22Rv1 (cell line): ENCODE data around the gene BHLHE23.

Experiments used
- ZFX ChIP-seq: fragments of 450-650 bp; IDR thresholded peaks from 2 replicates; pipeline ENCODE4 v1.6.1; 2017; ENCODE audit warnings: antibody characterized with exemption, borderline replicate concordance
- TF ChIP-seq, protein P1 (sequence below): fragments of 450-650 bp; IDR thresholded peaks from 2 replicates; pipeline ENCODE4 v1.5.1; 2017; ENCODE audit warnings: mild to moderate bottlenecking

DNA sequence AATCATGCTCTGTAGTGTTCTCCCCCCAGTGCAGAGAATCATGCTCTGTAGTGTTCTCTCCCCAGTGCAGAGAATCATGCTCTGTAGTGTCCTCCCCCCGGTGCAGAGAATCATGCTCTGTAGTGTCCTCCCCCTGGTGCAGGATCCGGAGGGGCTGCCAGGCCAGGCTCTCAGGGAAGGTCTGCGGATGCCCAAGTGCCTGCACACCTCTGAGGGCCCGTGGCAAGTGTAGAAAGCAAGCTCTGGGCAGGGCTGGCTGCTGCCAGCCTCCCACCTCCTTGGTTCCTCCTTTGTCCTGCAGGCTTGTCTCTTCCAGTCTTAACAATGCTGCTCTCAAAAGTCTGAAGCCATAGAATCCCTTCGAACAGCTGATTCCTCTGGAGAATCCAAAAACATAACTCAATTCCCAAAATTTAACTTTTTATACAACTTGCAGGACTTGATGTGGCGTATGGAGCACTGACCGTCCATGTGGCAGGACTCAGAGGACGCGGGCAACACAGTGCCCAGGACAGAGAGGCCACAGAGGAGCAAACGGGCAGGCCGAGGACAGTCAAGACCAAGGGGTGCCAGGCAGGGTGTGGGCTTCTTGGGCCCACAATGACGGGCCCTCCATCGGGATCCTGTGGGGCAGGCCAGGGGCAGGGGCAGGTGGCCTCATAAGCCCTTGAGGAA is 44.6 kb upstream of the BHLHE23 start:
- TF ChIP-seq, protein P1, sequence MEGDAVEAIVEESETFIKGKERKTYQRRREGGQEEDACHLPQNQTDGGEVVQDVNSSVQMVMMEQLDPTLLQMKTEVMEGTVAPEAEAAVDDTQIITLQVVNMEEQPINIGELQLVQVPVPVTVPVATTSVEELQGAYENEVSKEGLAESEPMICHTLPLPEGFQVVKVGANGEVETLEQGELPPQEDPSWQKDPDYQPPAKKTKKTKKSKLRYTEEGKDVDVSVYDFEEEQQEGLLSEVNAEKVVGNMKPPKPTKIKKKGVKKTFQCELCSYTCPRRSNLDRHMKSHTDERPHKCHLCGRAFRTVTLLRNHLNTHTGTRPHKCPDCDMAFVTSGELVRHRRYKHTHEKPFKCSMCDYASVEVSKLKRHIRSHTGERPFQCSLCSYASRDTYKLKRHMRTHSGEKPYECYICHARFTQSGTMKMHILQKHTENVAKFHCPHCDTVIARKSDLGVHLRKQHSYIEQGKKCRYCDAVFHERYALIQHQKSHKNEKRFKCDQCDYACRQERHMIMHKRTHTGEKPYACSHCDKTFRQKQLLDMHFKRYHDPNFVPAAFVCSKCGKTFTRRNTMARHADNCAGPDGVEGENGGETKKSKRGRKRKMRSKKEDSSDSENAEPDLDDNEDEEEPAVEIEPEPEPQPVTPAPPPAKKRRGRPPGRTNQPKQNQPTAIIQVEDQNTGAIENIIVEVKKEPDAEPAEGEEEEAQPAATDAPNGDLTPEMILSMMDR, result no peak
- no peak for TF ChIP-seq ZFX
